ENCODE data around the gene OR10K1.
"Not testable (repeated sequence)": the region's sequence is repeated elsewhere in the genome, so short reads cannot be mapped to it uniquely, and the experiment has no call there.

Gene OR10K1

GRCh38 chr1:158461534-158461933, at the start of gene OR10K1:
TSS of gene OR10K1 (plus strand) at chr1:158461834. CDS start at chr1:158465562, 3,728 bp downstream.
- H3K4me3 Mint-ChIP-seq: no peak within 1 kb of the TSS
- H3K36me3 Mint-ChIP-seq (ENCODE audit: low read depth): no peaks in the 10 kb centered on the region
- no peak for DNase-seq
- no peak for ATAC-seq
- H3K4me1 Mint-ChIP-seq: no peaks in the 10 kb centered on the region
- H3K27ac Mint-ChIP-seq: no peak within 1 kb of the TSS
- no peaks in the 10 kb centered on the region for H3K9me3 Mint-ChIP-seq
- peaks cover 11% of the 10 kb centered on the region for H3K27me3 Mint-ChIP-seq

GRCh38 chr1:158414651-158415345, 46.8 kb upstream of the OR10K1 start:
- no peaks in the 10 kb centered on the region for H3K36me3 Mint-ChIP-seq (ENCODE audit: low read depth)
- ATAC-seq: no peak

GRCh38 chr1:158417586-158417985, 44.0 kb upstream of the OR10K1 start:
- no peak for ATAC-seq
- Mint-ChIP-seq H3K4me3 (no peak overlapping the region), H3K36me3 (ENCODE audit: low read depth) (no peaks in the 10 kb centered on the region), H3K27me3 (peaks cover 8% of the 10 kb centered on the region), H3K4me1 (no peaks in the 10 kb centered on the region), H3K9me3 (no peaks in the 10 kb centered on the region), H3K27ac (no peak overlapping the region)
- no peak for DNase-seq

More at GRCh38 chr1:158414651-158415345, 46.8 kb upstream of the OR10K1 start:
- Mint-ChIP-seq H3K4me3 (no peak overlapping the region), H3K27ac (no peak overlapping the region), H3K27me3 (peaks cover 2% of the 10 kb centered on the region), H3K4me1 (no peaks in the 10 kb centered on the region), H3K9me3 (no peaks in the 10 kb centered on the region)
- DNase-seq: no peak

GRCh38 chr1:158422212-158422611, 39.4 kb upstream of the OR10K1 start:
- Mint-ChIP-seq H3K9me3 (no peaks in the 10 kb centered on the region), H3K4me1 (no peaks in the 10 kb centered on the region), H3K36me3 (ENCODE audit: low read depth) (no peaks in the 10 kb centered on the region), H3K27me3 (peaks cover 8% of the 10 kb centered on the region), H3K4me3 (no peak overlapping the region), H3K27ac (no peak overlapping the region)
- no peak for DNase-seq
- no peak for ATAC-seq

GRCh38 chr1:158425027-158425426, 36.6 kb upstream of the OR10K1 start:
- Mint-ChIP-seq H3K36me3 (ENCODE audit: low read depth) (peaks cover 2% of the 10 kb centered on the region), H3K27ac (no peak overlapping the region), H3K27me3 (peaks cover 10% of the 10 kb centered on the region), H3K4me1 (no peaks in the 10 kb centered on the region), H3K4me3 (no peak overlapping the region), H3K9me3 (peaks cover 3% of the 10 kb centered on the region)
- ATAC-seq (no peak), DNase-seq (no peak)

- peaks cover 10% of the 10 kb centered on the region for H3K27me3 Mint-ChIP-seq
- H3K4me1 Mint-ChIP-seq: no peaks in the 10 kb centered on the region
- no peak within 1 kb of the TSS for H3K4me3 Mint-ChIP-seq
- no peak for ATAC-seq
- DNase-seq: no peak
- peaks cover 2% of the 10 kb centered on the region for H3K36me3 Mint-ChIP-seq (ENCODE audit: low read depth)
- H3K27ac Mint-ChIP-seq: no peak within 1 kb of the TSS
- peaks cover 6% of the 10 kb centered on the region for H3K9me3 Mint-ChIP-seq
Observed at GRCh38 chr1:158426137-158426536, 35.5 kb upstream of the OR10K1 start, which contains the start of gene OR10K2. TSS of gene OR10K2 (minus strand) at chr1:158426237. CDS start at chr1:158420866, 5,371 bp downstream.

GRCh38 chr1:158430163-158430562, 31.5 kb upstream of the OR10K1 start:
- not testable (repeated sequence) for H3K36me3 Mint-ChIP-seq (ENCODE audit: low read depth); DNase-seq; ATAC-seq; H3K4me3 Mint-ChIP-seq; H3K4me1 Mint-ChIP-seq; H3K27ac Mint-ChIP-seq
- Mint-ChIP-seq H3K27me3 (peaks cover 29% of the 10 kb centered on the region), H3K9me3 (peaks cover 12% of the 10 kb centered on the region)

- Mint-ChIP-seq H3K4me3 (no peak overlapping the region), H3K27ac (no peak overlapping the region), H3K36me3 (ENCODE audit: low read depth) (no peaks in the 10 kb centered on the region), H3K4me1 (no peaks in the 10 kb centered on the region), H3K27me3 (peaks cover 34% of the 10 kb centered on the region), H3K9me3 (peaks cover 12% of the 10 kb centered on the region)
- DNase-seq: no peak
- ATAC-seq: no peak
Observed at GRCh38 chr1:158434741-158435140, 26.9 kb upstream of the OR10K1 start.

GRCh38 chr1:158445376-158445775, 16.3 kb upstream of the OR10K1 start:
- peaks cover 19% of the 10 kb centered on the region for H3K27me3 Mint-ChIP-seq
- H3K4me3 Mint-ChIP-seq: no peak overlapping the region
- no peak overlapping the region for H3K27ac Mint-ChIP-seq
- no peaks in the 10 kb centered on the region for H3K9me3 Mint-ChIP-seq
- DNase-seq: no peak
- H3K4me1 Mint-ChIP-seq: no peaks in the 10 kb centered on the region
- no peak for ATAC-seq
- H3K36me3 Mint-ChIP-seq (ENCODE audit: low read depth): no peaks in the 10 kb centered on the region

GRCh38 chr1:158454537-158454936, 7.1 kb upstream of the OR10K1 start:
- Mint-ChIP-seq H3K27me3 (peaks cover 15% of the 10 kb centered on the region), H3K36me3 (ENCODE audit: low read depth) (peaks cover 1% of the 10 kb centered on the region)

GRCh38 chr1:158457246-158457645, 4.4 kb upstream of the OR10K1 start:
- Mint-ChIP-seq H3K36me3 (ENCODE audit: low read depth) (peaks cover 1% of the 10 kb centered on the region), H3K9me3 (no peaks in the 10 kb centered on the region), H3K27me3 (peaks cover 10% of the 10 kb centered on the region), H3K27ac (no peak overlapping the region), H3K4me1 (no peaks in the 10 kb centered on the region), H3K4me3 (no peak overlapping the region)
- no peak for DNase-seq
- ATAC-seq: no peak

More at GRCh38 chr1:158454537-158454936, 7.1 kb upstream of the OR10K1 start:
- DNase-seq: no peak
- H3K9me3 Mint-ChIP-seq: peaks cover 5% of the 10 kb centered on the region
- no peaks in the 10 kb centered on the region for H3K4me1 Mint-ChIP-seq
- H3K27ac Mint-ChIP-seq: no peak overlapping the region
- H3K4me3 Mint-ChIP-seq: no peak overlapping the region
- ATAC-seq: no peak

GRCh38 chr1:158458263-158458662, 3.4 kb upstream of the OR10K1 start:
- no peak overlapping the region for H3K4me3 Mint-ChIP-seq
- peaks cover 11% of the 10 kb centered on the region for H3K27me3 Mint-ChIP-seq
- no peaks in the 10 kb centered on the region for H3K9me3 Mint-ChIP-seq
- H3K4me1 Mint-ChIP-seq: no peaks in the 10 kb centered on the region
- peaks cover 1% of the 10 kb centered on the region for H3K36me3 Mint-ChIP-seq (ENCODE audit: low read depth)
- no peak for ATAC-seq
- DNase-seq: no peak
- H3K27ac Mint-ChIP-seq: no peak overlapping the region

- H3K27me3 Mint-ChIP-seq: peaks cover 9% of the 10 kb centered on the region
- H3K27ac Mint-ChIP-seq: no peak within 1 kb of the TSS
- no peak within 1 kb of the TSS for H3K4me3 Mint-ChIP-seq
Observed at GRCh38 chr1:158471920-158472319, 10.3 kb downstream of the OR10K1 start, which contains the start of gene OR10R2. TSS of gene OR10R2 (plus strand) at chr1:158472220. CDS start at chr1:158472326, 106 bp downstream.

GRCh38 chr1:158485455-158485854, 23.8 kb downstream of the OR10K1 start:
- DNase-seq: no peak
- peaks cover 5% of the 10 kb centered on the region for H3K27me3 Mint-ChIP-seq
- H3K27ac Mint-ChIP-seq: no peak overlapping the region
- no peaks in the 10 kb centered on the region for H3K4me1 Mint-ChIP-seq
- H3K36me3 Mint-ChIP-seq (ENCODE audit: low read depth): no peaks in the 10 kb centered on the region
- no peaks in the 10 kb centered on the region for H3K9me3 Mint-ChIP-seq
- H3K4me3 Mint-ChIP-seq: no peak overlapping the region
- ATAC-seq: no peak

More at GRCh38 chr1:158471920-158472319, 10.3 kb downstream of the OR10K1 start, which contains the start of gene OR10R2:
- DNase-seq: no peak
- Mint-ChIP-seq H3K36me3 (ENCODE audit: low read depth) (no peaks in the 10 kb centered on the region), H3K9me3 (no peaks in the 10 kb centered on the region), H3K4me1 (no peaks in the 10 kb centered on the region)
- ATAC-seq: no peak

GRCh38 chr1:158491316-158491715, 29.7 kb downstream of the OR10K1 start:
- no peak for ATAC-seq
- Mint-ChIP-seq H3K27ac (no peak overlapping the region), H3K4me3 (no peak overlapping the region), H3K4me1 (no peaks in the 10 kb centered on the region), H3K27me3 (peaks cover 7% of the 10 kb centered on the region), H3K36me3 (ENCODE audit: low read depth) (no peaks in the 10 kb centered on the region), H3K9me3 (no peaks in the 10 kb centered on the region)
- DNase-seq: no peak
